Measurements from ENCODE around the gene MACROD2.

DNA sequence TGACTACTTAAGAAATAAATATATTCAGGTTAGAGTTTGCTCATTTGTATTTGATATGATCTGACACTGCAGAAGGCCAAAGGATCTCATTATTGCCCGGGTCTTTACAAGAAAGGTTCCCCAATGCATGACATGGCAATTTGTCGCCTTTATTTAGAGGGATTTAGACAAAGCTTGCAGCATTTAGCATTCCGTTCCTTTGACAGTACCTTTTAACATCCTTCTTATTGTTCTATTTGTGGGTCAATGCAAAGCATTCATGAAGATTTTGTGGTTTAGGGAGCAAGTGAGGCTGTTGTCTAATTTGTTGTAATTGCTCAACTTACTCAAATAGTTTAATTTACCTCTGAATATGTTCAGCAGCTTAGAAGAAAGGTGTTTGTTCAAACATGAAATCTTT is 572.9 kb downstream of the MACROD2 start:
- TF ChIP-seq, protein P1, sequence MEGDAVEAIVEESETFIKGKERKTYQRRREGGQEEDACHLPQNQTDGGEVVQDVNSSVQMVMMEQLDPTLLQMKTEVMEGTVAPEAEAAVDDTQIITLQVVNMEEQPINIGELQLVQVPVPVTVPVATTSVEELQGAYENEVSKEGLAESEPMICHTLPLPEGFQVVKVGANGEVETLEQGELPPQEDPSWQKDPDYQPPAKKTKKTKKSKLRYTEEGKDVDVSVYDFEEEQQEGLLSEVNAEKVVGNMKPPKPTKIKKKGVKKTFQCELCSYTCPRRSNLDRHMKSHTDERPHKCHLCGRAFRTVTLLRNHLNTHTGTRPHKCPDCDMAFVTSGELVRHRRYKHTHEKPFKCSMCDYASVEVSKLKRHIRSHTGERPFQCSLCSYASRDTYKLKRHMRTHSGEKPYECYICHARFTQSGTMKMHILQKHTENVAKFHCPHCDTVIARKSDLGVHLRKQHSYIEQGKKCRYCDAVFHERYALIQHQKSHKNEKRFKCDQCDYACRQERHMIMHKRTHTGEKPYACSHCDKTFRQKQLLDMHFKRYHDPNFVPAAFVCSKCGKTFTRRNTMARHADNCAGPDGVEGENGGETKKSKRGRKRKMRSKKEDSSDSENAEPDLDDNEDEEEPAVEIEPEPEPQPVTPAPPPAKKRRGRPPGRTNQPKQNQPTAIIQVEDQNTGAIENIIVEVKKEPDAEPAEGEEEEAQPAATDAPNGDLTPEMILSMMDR (IDR thresholded peaks at IDR 0.05), result no peak
- TF ChIP-seq POLR2AphosphoS5 (IDR thresholded peaks at IDR 0.05) (no peak), POLR2A (IDR thresholded peaks at IDR 0.05) (no peak), EP300 (IDR thresholded peaks at IDR 0.05) (no peak)

All from suprapubic skin (tissue), 4 donors.